ENCODE data around the gene ANKRD22.

ANKRD22 gene

GRCh38 chr10:88827671-88828070 is 24.0 kb downstream of the ANKRD22 start:
- DNase-seq (ENCODE audit: low spot score) = no peak
- TF ChIP-seq CTCF (IDR thresholded peaks at IDR 0.05; ENCODE audit: extremely low read depth, missing control alignments) = no peak

GRCh38 chr10:88826388-88826787 is 25.3 kb downstream of the ANKRD22 start:
- DNase-seq (ENCODE audit: low spot score) = no peak
- TF ChIP-seq CTCF (IDR thresholded peaks at IDR 0.05; ENCODE audit: extremely low read depth, missing control alignments) = no peak

- TF ChIP-seq CTCF (IDR thresholded peaks at IDR 0.05; ENCODE audit: extremely low read depth, missing control alignments) = no peak
- no peak for DNase-seq (ENCODE audit: low spot score)
Observed at GRCh38 chr10:88820748-88821401, 30.8 kb downstream of the ANKRD22 start.

- no peak for DNase-seq (ENCODE audit: low spot score)
- no peak for TF ChIP-seq CTCF (IDR thresholded peaks at IDR 0.05; ENCODE audit: extremely low read depth, missing control alignments)
Observed at GRCh38 chr10:88819290-88819689, 32.4 kb downstream of the ANKRD22 start.

- DNase-seq (ENCODE audit: low spot score) = no peak
- no peak for TF ChIP-seq CTCF (IDR thresholded peaks at IDR 0.05; ENCODE audit: extremely low read depth, missing control alignments)
Observed at GRCh38 chr10:88813200-88813599, 38.4 kb downstream of the ANKRD22 start.

- TF ChIP-seq CTCF (IDR thresholded peaks at IDR 0.05; ENCODE audit: extremely low read depth, missing control alignments) = peak; percentile 45
- peak; percentile 46 for DNase-seq (ENCODE audit: low spot score)
Observed at GRCh38 chr10:88810196-88810961, 41.3 kb downstream of the ANKRD22 start.

- no peak for TF ChIP-seq CTCF (IDR thresholded peaks at IDR 0.05; ENCODE audit: extremely low read depth, missing control alignments)
- no peak for DNase-seq (ENCODE audit: low spot score)
Observed at GRCh38 chr10:88809621-88810020, 42.0 kb downstream of the ANKRD22 start.
